NCI-H748 (cell line): ENCODE data around the gene ZNF17.

Experiments used
- DNase-seq: peaks from one replicate; lab custom pipeline; 2025; ENCODE audit not compliant: unreplicated experiment; lab: John Stamatoyannopoulos, UW

Gene ZNF17

GRCh38 chr19:57421037-57421436, 10.1 kb downstream of the ZNF17 start:
- DNase-seq, result no peak

GRCh38 chr19:57434386-57435061, 23.6 kb downstream of the ZNF17 start:
- peak; percentile 83 for DNase-seq

- peak; percentile 99 for DNase-seq
Observed at GRCh38 chr19:57435062-57435978, 24.4 kb downstream of the ZNF17 start, which contains the start of gene ZNF749. Gene ZNF749 (plus strand): TSS chr19:57435325. CDS start chr19:57435579, 254 bp downstream.

- no peak for DNase-seq
Observed at GRCh38 chr19:57436417-57436816, 25.5 kb downstream of the ZNF17 start.

- no peak for DNase-seq
Observed at GRCh38 chr19:57437931-57438330, 27.0 kb downstream of the ZNF17 start.

GRCh38 chr19:57438925-57439324, 28.0 kb downstream of the ZNF17 start:
- no peak for DNase-seq

GRCh38 chr19:57441979-57442752, 31.2 kb downstream of the ZNF17 start:
- DNase-seq, result no peak

GRCh38 chr19:57443121-57443696, 32.2 kb downstream of the ZNF17 start:
- no peak for DNase-seq

- no peak for DNase-seq
Observed at GRCh38 chr19:57452307-57452706, 41.3 kb downstream of the ZNF17 start.

GRCh38 chr19:57465680-57466381, 54.9 kb downstream of the ZNF17 start:
- DNase-seq, result peak; percentile 78

GRCh38 chr19:57466489-57466888, 55.5 kb downstream of the ZNF17 start:
- DNase-seq, result no peak
